Tibial nerve (tissue), 4 donors: Measurements from ENCODE around the gene STAMBPL1. TPM values are rescaled to one million over a fixed set of nuclear protein-coding genes. Genes with fewer than 3 reads are reported as not detected.

ENCODE experiments used
- DNase-seq, 2 donors: peaks; one replicate each; pipeline ENCODE4 v3.0.0-alpha.2; 2019; ENCODE audit warnings: low spot score in 2 of 2
- H3K27ac ChIP-seq, 4 donors: fragments of 200-600 bp; sonication (generic) in 3 of 4; one replicate each; pipeline ENCODE4 v1.5.1; 2017 to 2019; ENCODE audit warnings: mild to moderate bottlenecking in 1 of 4
- H3K27me3 ChIP-seq, 2 donors: fragments of 200-600 bp; sonication (generic) in 1 of 2; one replicate each; pipeline versions ENCODE4 v1.5.1 to v1.6.0; 2017 to 2019
- H3K36me3 ChIP-seq, 3 donors: fragments of 200-600 bp; sonication (generic); one replicate each; pipeline ENCODE4 v1.5.1; 2018 to 2019
- H3K4me1 ChIP-seq, 4 donors: fragments of 200-600 bp; sonication (generic) in 3 of 4; one replicate each; pipeline ENCODE4 v1.5.1; 2017 to 2019
- H3K4me3 ChIP-seq, 4 donors: fragments of 200-600 bp; sonication (generic) in 3 of 4; one replicate each; pipeline ENCODE4 v1.5.1; 2017 to 2019; ENCODE audit warnings: mild to moderate bottlenecking in 1 of 4, moderate library complexity in 1 of 4
- H3K9me3 ChIP-seq, 4 donors: fragments of 200-600 bp; sonication (generic) in 3 of 4; one replicate each; pipeline ENCODE4 v1.5.1; 2017 to 2019
- EP300 ChIP-seq, 2 donors: sonication (generic); formaldehyde crosslinking; IDR thresholded peaks; one replicate each; pipeline ENCODE4 v1.6.1; 2017; ENCODE audit warnings: antibody characterized with exemption in 2 of 2, mild to moderate bottlenecking in 1 of 2
- POLR2A ChIP-seq, 2 donors: fragments of 450-650 bp; IDR thresholded peaks; one replicate each; pipeline ENCODE4 v1.6.1; 2017; ENCODE audit warnings: antibody characterized with exemption in 2 of 2, mild to moderate bottlenecking in 2 of 2, moderate library complexity in 2 of 2
- WGBS, 2 donors: methylation state at CpG; one replicate each; pipeline ENCODE4 v1.1.5; 2018; 5-methylcytosine and 5-hydroxymethylcytosine counted together
- total RNA-seq, 4 donors: library from RNA; depleted of rRNA; stranded (reverse); fragments of >200 nt; gene quantifications; one replicate each; pipeline ENCODE4 v1.1.0, GENCODE V29; 2016
- TF ChIP-seq, protein P1 (sequence below), 5 experiments: fragments of 200-600 bp in 3 of 5; fragments of 450-650 bp in 2 of 5; sonication (generic) in 3 of 5; IDR thresholded peaks; one replicate each; pipeline ENCODE4 v1.5.1; 2016 to 2019; ENCODE audit warnings: antibody characterized with exemption in 5 of 5, mild to moderate bottlenecking in 3 of 5, moderate library complexity in 2 of 5

STAMBPL1 gene
- total RNA-seq, 4 donors from 2014 or later = 14.2 to 34.5 (median 25.5) TPM

DNA sequence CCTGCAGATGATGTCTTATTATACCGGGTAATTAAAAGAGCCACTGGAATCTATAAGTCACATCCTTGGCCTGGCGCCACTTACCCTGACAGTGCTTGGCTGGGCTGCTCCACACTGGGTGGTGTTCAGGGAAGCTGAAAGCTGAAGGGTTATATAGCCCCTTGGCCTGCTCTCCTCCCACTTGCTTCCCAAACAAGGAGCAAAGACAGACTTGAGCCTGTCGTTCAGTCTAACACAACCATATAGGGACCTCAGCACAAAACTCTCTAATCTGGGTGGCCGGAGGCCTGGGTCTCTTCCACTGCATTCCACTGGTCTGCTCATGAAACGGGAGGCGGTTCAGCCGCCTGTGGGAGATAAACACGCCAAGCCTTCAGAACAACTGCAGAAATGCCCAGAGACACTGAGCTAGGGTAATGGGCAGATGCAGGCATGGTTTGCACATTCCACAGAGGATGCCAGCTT lies 72.6 kb downstream of the STAMBPL1 start, which contains the start of gene ACTA2:
Gene ACTA2, minus strand, starts transcription at position 127 of the 465 bp plus-strand sequence. CDS start 3,843 bp downstream, outside the sequence.
- H3K4me3 ChIP-seq = peak within 1 kb of the TSS in 2 of 4 donors; percentile 21 to 29
- H3K27me3 ChIP-seq = no peaks in the 10 kb centered on the region
- H3K27ac ChIP-seq = peak within 1 kb of the TSS; percentile 68 to 94 (median 85)
- peaks cover 0 to 32% (median 9%) of the 10 kb centered on the region in 4 donors for H3K4me1 ChIP-seq
- H3K9me3 ChIP-seq = no peaks in the 10 kb centered on the region
- TF ChIP-seq EP300 (IDR thresholded peaks at IDR 0.05) = peak in 1 of 2 donors; percentile 79
- TF ChIP-seq, protein P1, sequence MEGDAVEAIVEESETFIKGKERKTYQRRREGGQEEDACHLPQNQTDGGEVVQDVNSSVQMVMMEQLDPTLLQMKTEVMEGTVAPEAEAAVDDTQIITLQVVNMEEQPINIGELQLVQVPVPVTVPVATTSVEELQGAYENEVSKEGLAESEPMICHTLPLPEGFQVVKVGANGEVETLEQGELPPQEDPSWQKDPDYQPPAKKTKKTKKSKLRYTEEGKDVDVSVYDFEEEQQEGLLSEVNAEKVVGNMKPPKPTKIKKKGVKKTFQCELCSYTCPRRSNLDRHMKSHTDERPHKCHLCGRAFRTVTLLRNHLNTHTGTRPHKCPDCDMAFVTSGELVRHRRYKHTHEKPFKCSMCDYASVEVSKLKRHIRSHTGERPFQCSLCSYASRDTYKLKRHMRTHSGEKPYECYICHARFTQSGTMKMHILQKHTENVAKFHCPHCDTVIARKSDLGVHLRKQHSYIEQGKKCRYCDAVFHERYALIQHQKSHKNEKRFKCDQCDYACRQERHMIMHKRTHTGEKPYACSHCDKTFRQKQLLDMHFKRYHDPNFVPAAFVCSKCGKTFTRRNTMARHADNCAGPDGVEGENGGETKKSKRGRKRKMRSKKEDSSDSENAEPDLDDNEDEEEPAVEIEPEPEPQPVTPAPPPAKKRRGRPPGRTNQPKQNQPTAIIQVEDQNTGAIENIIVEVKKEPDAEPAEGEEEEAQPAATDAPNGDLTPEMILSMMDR (IDR thresholded peaks at IDR 0.05) = no peak
- TF ChIP-seq POLR2A (IDR thresholded peaks at IDR 0.05) = peak in 1 of 2 donors; percentile 17
- WGBS, 2 donors = 51 to 55% methylated on average over 8 of the region's 8 CpGs
- no peaks in the 10 kb centered on the region for H3K36me3 ChIP-seq
- peak in 1 of 2 donors; percentile 38 for DNase-seq

DNA sequence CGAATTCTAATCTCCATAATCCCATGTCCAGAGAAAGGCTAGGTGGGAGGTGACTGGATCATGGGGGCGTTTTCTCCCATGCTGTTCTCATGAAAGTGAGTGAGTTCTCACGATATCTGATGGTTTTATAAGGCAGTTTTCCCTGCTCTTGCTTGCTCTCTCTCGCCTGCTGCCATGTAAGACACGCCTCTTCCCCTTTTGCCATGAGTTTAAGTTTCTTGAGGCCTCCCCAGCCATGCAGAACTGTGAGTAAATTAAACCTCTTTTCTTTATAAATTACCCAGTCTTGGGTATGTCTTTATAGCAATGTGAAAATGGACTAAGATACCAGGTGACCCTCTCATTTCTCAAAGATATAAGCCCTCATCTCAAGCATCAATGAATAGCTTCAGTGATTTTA lies 73.6 kb downstream of the STAMBPL1 start:
- Histone ChIP-seq H3K4me1 (peaks cover 0 to 32% (median 9%) of the 10 kb centered on the region in 4 donors), H3K27ac (peak overlapping the region in 2 of 4 donors; percentile 91 to 94), H3K36me3 (no peaks in the 10 kb centered on the region), H3K4me3 (no peak overlapping the region), H3K9me3 (no peaks in the 10 kb centered on the region), H3K27me3 (no peaks in the 10 kb centered on the region)
- DNase-seq = no peak
- TF ChIP-seq, protein P1 (IDR thresholded peaks at IDR 0.05) = no peak
- no peak for TF ChIP-seq POLR2A (IDR thresholded peaks at IDR 0.05)
- TF ChIP-seq EP300 (IDR thresholded peaks at IDR 0.05) = no peak
- 85 to 93% methylated on average over 5 of the region's 5 CpGs for WGBS, 2 donors

DNA sequence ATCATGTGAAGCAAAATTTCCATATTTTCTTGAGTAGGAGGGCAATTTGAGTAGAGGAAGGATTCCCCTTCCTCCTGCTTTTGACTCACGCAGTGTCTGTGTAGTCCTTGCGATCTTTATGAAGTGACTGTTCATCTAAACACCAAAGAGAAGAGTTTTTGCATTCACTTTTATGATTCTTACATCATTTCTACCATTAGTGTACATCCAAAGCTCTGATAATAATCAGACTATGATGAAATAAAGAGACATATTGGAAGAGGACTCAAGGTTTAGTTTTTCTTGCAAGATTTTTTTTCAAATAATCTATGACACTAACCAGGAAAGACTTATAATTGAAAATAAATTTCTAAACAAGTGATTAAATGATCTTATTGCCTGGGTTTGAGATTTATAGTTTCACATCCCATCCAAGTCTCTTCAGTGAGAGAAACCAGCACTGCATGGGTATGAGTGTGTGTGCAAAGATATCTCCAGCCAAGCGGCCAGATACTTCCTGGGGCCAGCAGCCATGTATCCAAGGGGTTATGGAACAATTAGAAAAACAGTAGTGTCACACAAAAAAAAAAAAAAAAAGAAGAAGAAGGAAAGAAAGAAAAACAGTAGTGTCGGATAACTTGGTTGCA lies 74.5 kb downstream of the STAMBPL1 start:
- TF ChIP-seq, protein P1 (IDR thresholded peaks at IDR 0.05) = no peak
- no peak for TF ChIP-seq EP300 (IDR thresholded peaks at IDR 0.05)
- Histone ChIP-seq H3K36me3 (no peaks in the 10 kb centered on the region), H3K9me3 (no peaks in the 10 kb centered on the region), H3K4me3 (no peak overlapping the region), H3K27ac (no peak overlapping the region), H3K27me3 (no peaks in the 10 kb centered on the region), H3K4me1 (peaks cover 0 to 32% (median 9%) of the 10 kb centered on the region in 4 donors)
- no peak for DNase-seq
- WGBS, 2 donors = 85 to 89% methylated on average over 4 of the region's 4 CpGs

DNA sequence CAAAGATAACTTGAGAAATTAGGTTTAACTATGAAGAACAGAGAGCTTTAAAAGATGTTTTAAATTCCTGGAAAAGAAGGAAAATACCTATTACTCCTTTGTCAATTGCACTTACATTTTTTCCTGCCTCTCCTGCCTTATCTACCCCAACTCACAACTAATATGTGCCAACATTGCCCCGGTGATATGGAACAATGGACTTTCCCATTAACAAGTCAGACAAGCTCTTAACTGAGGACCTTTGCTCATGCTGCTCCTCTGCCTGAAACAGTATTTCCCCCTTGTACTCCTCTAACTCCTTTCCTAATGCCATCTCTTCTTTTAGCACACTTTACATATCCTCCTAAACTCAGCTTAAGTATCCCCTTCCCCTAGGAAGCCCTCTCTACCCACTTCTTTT lies 77.3 kb downstream of the STAMBPL1 start:
- TF ChIP-seq, protein P1 (IDR thresholded peaks at IDR 0.05) = no peak
- TF ChIP-seq POLR2A (IDR thresholded peaks at IDR 0.05) (no peak), EP300 (IDR thresholded peaks at IDR 0.05) (no peak)
- DNase-seq = no peak
- Histone ChIP-seq H3K36me3 (no peaks in the 10 kb centered on the region), H3K27ac (no peak overlapping the region), H3K9me3 (no peaks in the 10 kb centered on the region), H3K27me3 (no peaks in the 10 kb centered on the region), H3K4me1 (peaks cover 0 to 7% (median under 1%) of the 10 kb centered on the region in 4 donors), H3K4me3 (no peak overlapping the region)
- WGBS, 2 donors = 89% methylated on average over 1 of the region's 1 CpG

DNA sequence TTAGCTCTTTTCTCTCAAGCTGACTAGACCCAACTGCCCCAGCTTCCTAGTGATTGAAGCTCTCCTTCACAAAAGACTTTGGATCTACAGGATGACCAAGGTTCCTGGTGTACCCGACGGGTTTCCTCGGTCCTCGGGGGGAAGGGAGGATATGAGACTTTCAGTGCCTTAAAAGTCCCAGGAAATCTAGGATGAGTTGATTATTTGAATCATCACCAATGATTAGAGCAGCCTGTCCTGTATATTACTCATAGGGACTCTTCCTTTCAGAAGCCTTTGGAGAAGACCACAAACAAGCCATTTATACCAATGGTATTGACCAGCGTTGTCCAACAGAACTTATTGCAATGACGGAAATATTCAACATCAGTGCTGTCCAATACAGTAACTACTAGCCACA lies 78.7 kb downstream of the STAMBPL1 start:
- TF ChIP-seq, protein P1 (IDR thresholded peaks at IDR 0.05) = no peak
- TF ChIP-seq POLR2A (IDR thresholded peaks at IDR 0.05) = no peak
- no peak for TF ChIP-seq EP300 (IDR thresholded peaks at IDR 0.05)
- Histone ChIP-seq H3K27ac (no peak overlapping the region), H3K27me3 (no peaks in the 10 kb centered on the region), H3K36me3 (no peaks in the 10 kb centered on the region), H3K9me3 (no peaks in the 10 kb centered on the region), H3K4me3 (no peak overlapping the region), H3K4me1 (no peaks in the 10 kb centered on the region)
- no peak for DNase-seq
- WGBS, 2 donors = 97% methylated on average over 6 of the region's 6 CpGs
